Mesenteric fat pad (tissue), 1 donor: ENCODE measurements around the gene LDLRAD4. TPM values are rescaled to one million over a fixed set of nuclear protein-coding genes. Genes with fewer than 3 reads are reported as not detected.

ENCODE experiments used
- DNase-seq: peaks from one replicate; pipeline ENCODE4 v3.0.0-alpha.2; 2020; ENCODE audit warnings: low spot score
- total RNA-seq: library from RNA; stranded (reverse); fragmentation: NEBNext Ultra II Directional; extraction: Animal tissue kit (Norgen Biotek cat#: 25700); gene quantifications from one replicate; pipeline ENCODE4 v1.2.1, GENCODE V29; 2021
- donor health status: DM: yes; HTN: yes; CAD: no.

The LDLRAD4 gene
- total RNA-seq, 1 donor from 2014 or later = 39.6 TPM

DNA sequence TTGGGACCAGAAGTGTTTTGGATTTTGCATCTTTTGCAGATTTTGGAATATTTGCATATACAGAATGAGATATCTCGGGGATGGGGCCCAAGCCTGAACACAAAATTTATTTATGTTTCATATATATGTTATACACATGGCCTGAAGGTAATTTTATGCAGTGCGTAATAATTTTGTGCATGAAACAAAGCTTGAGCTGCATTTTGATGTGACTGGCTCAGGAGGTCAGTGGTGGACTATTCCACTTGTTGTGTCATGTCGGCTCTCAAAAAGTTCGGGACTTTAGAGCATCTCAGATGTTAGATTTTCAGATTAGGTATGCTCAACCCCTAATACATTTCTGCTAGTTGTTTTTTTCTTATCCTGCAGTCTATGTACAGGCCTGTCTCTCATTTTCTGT is 362.4 kb downstream of the LDLRAD4 start:
- DNase-seq = no peak

DNA sequence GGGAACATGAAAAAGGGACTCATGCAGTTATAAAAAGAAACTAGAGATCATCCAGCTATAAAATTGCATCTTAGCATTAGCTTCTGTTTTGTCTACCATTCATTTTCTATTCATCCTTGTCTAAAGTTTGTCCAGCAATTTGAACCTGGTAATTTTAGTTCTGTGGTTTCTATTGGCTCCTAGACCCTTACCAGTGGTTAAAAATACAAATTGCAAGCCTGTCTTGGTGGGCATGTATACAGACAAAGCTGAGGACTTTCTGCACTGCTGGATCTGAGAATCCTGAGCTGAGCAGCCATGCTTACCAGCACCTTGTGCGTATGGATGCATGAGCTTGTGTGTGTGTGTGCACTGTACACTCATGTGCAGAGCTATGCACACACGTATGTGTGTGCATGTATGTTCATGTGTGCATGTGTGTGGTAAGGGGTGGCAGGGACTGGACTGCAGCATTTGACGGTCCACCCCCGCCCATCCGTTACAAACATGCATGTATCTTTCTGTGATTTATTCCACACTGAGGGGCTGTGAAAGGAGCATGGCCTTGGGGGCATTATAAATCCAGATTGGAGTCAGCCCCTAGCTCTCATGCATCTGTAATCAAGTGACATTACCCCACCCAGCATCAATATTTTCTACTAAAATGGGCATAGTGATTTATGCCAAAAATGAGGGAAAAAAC is 363.1 kb downstream of the LDLRAD4 start:
- no peak for DNase-seq

DNA sequence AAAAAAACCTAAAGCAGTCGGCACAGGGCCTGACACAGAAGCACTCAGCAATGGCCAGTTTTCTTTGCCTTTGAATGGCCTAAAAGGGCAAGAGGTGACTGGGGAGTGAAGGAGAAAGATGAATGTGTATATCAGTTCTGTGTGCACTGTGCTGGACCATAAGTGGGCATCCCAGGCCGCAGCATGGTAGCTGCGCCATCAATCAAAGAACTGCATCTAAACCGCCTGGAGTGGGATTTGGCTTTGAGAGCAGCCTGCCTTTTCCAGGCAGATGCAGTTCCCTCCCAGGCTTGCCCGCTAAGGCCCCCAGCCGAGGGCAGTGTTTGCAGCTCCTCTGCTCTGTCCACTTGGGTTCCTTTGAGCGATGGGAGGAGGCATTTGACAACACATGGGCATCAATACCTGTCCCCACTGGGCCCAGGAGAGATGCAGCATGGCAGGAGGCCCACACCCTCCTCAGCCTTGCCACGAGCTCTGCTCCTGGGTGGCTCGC is 363.7 kb downstream of the LDLRAD4 start:
- DNase-seq = no peak

DNA sequence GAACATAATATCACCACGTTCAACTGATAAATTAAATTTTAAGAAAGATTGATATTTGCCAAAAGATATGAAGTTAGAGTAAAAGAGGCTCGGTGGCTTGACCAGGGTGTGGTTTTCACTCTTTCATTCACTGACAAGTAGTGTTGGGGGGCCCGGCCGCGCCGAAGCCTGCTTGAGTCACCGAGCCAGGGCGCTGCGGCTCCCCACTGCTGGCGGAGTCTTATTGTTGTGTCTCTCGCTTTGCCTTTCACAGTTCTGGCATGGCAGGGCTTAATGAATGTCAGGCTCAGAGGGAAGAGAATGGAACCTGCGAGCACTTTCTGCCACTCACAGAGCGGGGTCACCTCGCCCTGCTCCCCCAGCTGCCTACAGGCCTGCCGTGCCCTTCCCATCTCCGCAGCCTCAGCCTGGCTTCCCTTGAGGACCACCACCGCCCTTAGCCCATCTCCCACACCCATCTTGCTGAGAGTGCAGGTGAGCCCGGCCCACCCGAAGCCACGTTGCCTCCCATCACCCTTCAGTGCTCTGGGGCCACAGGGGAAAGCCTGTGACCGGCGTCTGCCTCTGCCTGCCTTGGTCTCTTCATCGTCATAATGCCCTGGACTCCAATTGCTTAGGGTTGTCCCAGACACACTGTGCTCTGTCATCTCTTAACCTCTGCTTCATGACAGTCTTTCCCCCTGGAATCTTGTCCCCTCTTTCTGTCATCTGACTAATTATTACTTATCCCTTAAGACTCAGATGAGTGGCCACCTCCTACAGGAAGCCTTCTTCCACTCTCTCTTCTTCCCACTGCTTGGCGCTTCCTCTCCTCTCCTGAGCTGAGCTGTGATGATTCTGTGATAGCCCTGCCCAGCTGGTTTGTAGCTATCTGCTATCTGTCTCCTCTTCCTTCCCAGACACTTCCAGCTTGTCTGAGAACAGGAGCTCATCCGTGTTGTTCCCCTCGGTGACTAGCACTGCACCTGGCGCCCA is 365.3 kb downstream of the LDLRAD4 start:
- DNase-seq = no peak

DNA sequence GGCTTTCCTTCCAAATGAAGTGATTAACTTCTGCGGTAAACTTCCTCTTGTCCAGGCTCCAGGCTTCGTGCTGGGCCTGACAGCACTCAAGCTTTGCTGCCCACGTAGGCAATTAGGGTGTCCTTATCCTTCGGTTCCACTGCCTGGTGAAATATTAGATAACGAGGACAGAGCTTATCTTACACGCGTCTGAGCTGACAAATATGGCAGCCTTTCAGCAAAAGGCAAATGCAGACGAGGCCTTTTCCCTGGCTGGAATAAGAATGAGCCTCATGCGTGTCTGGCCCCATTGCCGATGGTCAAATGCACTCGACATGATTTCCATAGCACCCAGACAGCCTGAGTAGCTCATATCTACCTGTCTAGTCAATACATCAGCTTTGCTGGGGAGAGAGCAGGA is 366.3 kb downstream of the LDLRAD4 start:
- DNase-seq = no peak

DNA sequence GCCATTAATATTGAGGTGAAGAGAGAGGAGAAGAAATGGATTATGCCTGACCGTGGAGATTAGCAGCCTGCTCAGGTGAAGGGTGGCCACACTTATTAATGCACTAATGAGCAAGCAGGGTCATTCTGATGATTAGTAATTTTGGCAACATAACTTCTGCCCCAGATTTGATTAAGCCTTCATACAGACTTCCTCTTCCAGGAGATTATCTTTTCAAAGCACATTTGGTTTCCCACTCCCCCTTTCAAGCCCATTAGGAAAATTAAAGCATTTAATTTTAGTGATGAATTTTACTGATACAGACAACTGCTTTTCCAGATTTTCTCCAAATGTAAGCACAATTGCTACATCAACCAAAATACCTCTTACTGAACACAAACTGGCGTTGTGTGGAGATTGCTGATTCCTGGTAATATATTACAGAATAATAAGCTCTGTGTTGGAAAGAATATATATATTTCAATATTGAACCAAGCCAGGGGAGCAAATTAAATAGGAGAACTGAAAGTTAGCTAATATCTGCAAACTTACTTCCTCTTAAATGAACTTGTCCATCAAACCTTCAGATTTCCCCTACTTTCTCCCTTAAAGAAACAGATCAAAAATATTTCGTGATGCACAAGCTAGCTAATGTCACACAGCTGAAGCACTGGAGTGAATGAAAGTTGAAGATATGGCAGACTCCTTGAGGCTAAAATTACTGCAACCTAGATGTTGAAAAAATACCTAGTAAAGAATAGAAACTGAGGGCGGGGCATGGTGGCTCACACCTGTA is 367.0 kb downstream of the LDLRAD4 start:
- no peak for DNase-seq

DNA sequence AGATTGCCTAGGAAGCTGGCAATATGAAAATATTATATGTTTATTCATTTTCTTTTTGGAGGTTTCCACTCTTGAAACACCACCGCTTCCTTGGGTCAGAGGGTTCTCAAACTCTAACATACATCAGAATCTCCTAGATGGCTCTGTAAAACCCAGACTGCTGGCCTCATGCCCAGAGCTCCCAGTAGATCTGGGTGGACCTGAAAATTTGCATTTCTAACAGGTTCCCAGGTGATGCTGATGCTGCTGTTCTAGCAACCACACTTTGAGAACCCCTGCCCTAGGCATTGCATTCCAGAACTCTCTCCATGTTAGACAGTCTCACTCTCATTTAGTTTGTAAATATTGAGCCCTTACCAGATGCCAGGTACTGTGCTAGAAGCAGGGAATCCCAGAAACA is 368.4 kb downstream of the LDLRAD4 start:
- no peak for DNase-seq

DNA sequence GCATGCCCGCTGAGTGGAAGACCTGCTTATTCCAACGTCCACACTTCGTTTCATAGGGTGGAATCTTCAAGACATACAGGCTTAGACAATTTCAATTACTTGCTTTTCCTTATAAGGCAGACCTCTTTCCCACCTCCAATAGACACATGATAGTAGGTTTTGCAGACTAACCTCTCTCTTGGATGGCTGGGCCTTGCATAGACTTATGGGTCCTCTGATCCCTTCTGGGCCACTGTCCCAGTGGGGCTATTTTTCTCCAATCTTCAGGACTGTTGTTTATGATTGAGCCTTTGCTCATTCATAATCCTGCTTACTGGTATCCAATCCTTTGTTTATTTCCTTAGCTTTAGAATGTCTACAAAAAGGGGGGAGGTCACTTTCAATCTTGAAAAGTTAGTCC is 368.9 kb downstream of the LDLRAD4 start:
- no peak for DNase-seq

DNA sequence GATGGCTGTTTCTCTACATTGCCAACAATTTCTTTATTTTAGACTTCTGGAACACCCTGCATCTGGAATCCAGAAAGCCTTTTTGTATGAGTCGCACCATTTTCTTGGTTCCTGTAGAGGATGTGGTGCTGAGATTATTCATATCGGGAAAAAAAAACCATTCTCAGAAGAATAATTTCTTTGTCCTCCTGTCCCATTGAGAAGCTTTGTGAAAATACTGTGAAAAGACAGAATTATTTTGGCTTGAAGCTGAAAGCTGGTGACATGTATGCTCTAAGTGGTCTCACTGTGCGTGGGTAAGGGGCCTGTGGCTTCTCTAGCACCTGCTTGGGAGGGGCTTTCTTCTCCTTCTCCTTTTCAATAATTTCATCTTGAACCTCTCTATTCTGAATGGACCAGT is 369.4 kb downstream of the LDLRAD4 start:
- no peak for DNase-seq

DNA sequence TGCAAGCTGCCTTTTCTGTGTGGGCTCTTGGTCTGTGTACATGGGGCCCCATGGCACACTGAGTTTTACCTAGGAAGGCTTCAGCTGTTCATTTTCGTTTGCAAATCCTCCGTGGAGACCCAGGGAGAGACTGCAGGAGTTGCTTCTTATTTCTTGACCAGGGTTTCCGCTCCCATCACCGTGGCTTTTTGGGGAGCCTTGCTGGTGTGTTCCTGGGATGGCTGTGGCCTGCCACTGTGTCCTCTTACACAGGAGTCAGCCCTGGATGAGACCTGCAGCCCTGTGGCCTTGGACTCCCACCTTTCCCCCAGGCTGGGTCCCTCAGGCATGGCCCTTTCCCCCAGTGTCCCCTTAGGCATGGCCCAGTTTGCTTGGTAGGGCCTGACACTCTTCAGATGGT is 370.8 kb downstream of the LDLRAD4 start:
- no peak for DNase-seq

DNA sequence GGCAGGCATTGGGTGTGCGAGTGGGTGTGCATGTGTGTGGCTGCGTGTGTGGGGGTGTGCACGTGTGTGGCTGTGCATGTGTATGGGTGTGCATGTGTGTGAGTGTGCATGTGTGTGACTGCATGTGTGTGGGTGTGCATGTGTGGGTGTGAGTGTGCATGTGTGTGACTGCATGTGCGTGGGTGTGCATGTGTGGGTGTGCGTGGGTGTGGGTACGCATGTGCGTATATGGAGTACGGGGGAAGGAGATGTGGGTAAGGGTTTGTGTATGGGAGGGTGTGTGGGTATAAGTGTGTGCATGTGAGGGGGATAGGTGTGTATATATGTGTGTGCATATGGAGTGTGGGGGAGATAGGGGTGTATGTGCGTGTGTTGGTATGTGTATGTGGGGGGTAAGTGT is 371.4 kb downstream of the LDLRAD4 start:
- DNase-seq = no peak

DNA sequence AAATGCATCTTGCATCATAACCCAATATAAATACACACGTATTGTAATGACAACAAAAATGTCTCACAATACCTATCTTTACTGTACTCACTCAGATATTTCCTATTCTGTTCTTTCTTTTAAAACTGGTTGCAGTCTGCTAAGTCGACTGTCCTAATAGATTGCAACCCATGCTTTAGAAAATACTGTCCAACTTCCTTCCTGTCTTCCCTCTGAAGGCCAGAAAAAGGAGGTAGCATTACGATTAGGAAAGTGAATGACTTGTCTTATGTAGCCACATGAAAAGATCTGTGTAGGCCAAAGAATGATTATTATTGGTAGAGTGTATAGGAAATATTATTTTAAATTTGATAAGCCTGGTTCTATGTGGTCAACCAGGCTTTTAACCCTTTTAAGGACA is 373.7 kb downstream of the LDLRAD4 start:
- no peak for DNase-seq

DNA sequence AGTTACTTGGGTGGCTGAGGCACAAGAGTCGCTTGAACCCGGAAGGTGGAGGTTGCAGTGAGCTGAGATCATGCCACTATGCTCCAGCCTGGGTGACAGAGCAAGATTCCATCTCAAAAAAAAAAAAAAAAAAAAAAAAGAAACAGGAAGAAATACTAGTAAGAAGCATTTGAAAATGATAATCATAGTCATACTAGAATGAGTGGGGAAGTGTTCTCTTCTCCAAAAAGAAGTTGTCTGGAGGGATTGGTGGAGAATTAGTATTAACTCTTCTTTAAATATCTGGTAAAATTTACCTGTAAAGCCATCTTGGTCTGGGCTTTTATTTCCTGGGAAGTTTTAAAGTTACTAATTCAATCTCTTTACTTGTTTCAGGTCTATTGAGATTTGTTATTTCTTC is 376.0 kb downstream of the LDLRAD4 start:
- DNase-seq = no peak

DNA sequence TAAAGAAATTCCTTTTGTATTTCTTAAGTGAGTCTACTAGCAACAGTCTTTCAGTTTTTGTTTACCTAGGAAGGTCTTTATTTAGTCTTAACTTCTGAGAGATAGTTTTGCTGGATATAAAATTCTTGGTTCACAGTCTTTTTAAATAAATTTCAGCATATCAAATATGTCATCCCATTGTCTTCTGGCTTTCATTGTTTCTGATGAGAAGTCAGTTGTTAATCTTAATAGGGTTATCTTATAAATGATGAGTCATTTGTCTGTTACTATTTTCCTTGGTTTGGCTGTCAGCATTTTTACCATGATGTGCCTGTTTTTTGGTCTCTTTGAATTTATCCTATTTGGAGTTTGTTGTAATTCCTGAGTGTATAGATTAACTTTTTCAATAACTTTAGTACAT is 378.5 kb downstream of the LDLRAD4 start:
- no peak for DNase-seq

DNA sequence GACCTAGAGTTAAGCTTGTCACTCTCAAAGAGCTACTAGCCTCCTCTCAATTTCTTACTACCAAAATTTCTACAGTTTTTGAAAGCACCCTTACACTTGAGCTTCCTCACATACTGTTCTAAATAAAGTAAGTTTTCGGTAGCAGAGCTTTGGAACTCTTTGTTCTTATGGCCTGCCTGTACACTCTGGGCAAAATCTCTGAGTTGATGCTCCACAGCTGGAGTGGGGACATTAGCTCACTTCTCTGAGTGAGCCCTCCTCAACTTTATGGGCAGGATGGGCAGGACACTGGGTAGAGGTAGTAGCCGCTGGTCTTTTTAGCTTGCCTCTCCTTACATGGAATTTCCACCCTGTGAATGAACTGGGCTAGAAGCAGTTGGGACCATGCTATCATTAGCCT is 380.0 kb downstream of the LDLRAD4 start:
- DNase-seq = no peak

DNA sequence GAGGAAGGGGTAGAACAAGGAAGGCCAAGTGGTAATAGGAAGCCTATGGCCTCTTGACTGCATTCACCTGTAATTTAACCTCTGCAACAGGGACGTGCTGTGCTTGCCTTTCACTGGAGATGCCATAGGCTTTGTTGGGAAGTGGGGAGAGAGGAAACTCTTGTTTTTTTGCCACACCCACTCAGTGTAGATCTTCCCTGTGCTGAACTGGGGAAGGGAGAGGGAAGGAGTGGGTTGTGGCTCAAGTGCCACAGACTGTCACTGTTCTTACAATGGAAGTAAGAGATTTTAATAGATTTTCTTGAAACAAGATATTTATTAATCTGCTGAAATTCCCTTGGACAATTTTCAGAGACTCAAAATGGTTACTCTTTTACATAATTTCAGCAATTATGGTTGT is 380.5 kb downstream of the LDLRAD4 start:
- DNase-seq = no peak

DNA sequence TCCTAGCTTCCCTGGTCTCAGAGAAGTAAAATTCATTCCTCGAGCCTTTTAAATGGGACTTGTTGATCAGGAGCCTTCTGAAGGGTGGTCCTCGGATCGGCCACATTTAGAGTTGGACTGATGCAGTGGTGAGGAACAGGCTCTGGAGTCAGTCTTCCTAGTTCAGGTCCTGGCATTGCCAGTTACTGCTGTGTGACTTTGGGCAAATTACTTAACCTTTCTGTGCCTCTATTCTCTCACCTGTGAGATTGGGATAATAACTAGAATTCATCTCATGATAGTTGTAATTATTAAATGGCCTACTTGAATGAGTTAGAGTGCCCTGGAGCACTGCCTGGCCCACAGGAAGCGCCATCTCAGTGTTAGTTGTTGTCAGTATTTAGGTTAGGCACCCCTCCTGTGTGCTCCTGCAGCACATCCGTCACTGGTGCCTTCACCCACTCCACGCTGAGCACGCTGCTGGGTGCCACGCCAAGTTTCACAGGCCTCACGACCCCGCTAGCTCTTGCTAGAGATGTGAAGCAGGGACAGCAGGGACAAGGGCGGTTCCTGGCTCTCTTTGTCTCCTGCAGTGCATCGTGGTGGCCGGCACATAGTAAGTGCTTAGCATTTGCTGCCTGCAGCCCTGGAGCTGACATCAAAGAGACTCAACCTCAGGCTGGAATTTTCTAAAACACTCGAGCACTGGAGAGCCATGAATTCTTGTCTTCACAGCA is 384.9 kb downstream of the LDLRAD4 start:
- DNase-seq = no peak

DNA sequence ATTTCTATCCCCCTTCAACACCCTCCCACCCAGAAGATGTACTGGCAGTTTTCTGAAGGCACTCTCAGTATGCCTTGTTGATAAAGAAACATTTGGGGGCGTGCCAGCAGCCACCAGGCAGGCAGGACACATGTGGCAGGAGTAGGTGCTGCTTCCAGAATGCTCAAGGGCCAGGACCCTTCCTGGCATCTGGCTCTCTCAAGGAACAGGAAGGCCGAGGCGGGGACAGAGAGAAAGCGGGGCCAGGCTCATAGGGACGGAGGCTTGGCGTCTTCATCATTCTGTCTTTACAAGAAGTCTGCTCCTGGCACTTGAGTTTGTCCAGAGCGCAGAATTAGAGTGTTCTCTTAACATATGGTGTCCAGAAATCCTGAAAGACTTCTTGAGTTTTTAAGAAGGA is 386.2 kb downstream of the LDLRAD4 start:
- DNase-seq = no peak

DNA sequence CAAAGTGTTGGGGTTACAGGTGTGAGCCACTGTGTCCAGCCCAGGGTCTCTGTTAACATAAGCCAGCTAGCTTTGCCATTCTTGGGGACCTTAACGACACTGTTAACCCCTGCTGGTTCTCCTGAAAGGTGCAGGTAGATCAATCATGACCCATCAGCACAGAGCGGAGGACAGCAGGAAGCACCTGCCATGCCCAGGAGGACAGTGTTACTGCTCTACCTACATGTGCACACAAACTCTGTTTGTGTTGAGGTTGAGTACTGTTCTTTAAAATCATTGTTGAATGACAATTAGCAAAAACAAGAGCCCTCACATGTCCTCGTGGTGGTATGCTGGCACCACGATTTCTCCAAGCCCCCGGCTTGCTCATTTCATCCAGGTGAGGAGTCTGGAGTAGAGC is 386.9 kb downstream of the LDLRAD4 start:
- DNase-seq = no peak

DNA sequence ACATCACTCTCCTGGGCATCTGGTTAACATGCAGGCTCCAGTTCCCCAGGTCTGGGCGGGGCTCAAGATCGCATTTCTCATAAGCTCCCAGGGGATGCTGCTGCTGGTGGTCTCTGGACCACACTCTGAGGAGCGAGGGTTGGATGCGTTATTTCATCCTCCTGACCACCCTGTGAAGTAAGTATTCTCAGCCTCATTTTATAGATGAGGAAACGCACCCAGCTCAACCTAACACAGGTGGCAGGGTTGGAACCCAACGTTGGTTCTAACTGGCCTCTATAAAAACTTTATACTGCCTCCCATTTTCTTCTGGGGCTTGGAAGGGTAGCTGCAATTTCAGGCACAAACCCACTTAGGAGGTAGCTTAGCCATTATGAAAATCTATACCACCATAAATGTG is 387.3 kb downstream of the LDLRAD4 start:
- DNase-seq = no peak
